ENCODE measurements around the gene PITHD1. TPM values are rescaled to one million over a fixed set of nuclear protein-coding genes. Genes with fewer than 3 reads are reported as not detected.
"Not testable (repeated sequence)": the region's sequence is repeated elsewhere in the genome, so short reads cannot be mapped to it uniquely, and the experiment has no call there.

PITHD1 gene
- total RNA-seq, 2 experiments from 2014 or later: 110 to 111 TPM

DNA sequence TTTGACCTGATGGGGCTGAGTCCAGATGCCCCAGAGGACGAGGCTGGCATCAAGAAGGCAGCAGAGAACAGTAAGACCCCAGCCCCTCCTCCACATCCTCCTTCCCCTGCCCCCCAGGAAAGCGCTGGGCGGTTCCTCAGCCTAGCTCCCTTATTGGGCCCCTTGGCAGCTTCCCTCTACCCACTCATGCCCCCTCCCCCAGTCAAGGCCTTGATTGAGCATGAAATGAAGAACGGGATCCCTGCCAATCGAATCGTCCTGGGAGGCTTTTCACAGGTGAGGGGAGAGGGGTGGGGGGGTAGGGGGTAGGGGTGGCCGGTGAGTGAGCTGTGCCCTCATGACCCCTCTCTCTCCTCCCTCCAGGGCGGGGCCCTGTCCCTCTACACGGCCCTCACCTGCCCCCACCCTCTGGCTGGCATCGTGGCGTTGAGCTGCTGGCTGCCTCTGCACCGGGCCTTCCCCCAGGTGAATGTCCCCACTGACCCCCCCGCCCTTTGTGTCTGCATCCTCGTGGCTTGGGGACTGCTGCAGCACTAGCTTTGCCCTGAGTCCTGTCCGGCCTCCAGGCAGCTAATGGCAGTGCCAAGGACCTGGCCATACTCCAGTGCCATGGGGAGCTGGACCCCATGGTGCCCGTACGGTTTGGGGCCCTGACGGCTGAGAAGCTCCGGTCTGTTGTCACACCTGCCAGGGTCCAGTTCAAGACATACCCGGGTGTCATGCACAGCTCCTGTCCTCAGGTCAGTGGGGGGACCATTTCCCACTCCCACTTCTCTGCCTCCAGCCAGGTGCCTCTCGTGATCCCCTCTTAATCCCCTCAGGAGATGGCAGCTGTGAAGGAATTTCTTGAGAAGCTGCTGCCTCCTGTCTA is 15.9 kb downstream of the PITHD1 start:
- H3K4me3 Mint-ChIP-seq: peak overlapping the region; percentile 25
- Histone ChIP-seq H3K36me3 (ENCODE audit: insufficient read depth, low read length) (peaks cover 33% of the 10 kb centered on the region), H3K9me3 (ENCODE audit: control insufficient read depth in 1 of 2, insufficient read depth in 1 of 2, low read length in 2 of 2) (no peaks in the 10 kb centered on the region), H3K27ac (ENCODE audit: low read depth in 1 of 2, low read length in 2 of 2) (no peak overlapping the region), H3K4me3 (ENCODE audit: low read length) (no peak overlapping the region), H3K4me1 (ENCODE audit: insufficient read depth, low read length) (peaks cover 38% of the 10 kb centered on the region), H3K27me3 (ENCODE audit: control insufficient read depth in 1 of 2, insufficient read depth in 2 of 2, low read length in 2 of 2) (no peaks in the 10 kb centered on the region)
- no peak for ATAC-seq (ENCODE audit: poor library complexity)
- no peaks in the 10 kb centered on the region for H3K9me3 Mint-ChIP-seq
- CTCF ChIA-PET: interaction anchor here (0.6 to 1.9 kb wide), 2 partner anchors 22 to 27 kb away, joined by 4 read pairs; no protein-coding TSS in a partner anchor
- POLR2A ChIA-PET: interaction anchor here (0.9 kb wide), 1 partner anchor 31 kb away, joined by 3 read pairs; the partner anchor contains the start of gene HMGCL
- H3K27me3 Mint-ChIP-seq: no peaks in the 10 kb centered on the region
- peaks cover 34% of the 10 kb centered on the region for H3K36me3 Mint-ChIP-seq (ENCODE audit: low read depth)
- no peak for DNase-seq
- intact Hi-C loops (cut with DNase I, micrococcal nuclease): loop anchor here in 1 of 2 experiments (10.0 kb wide), 1 partner anchor 1451 kb away; the partner anchor contains the start of gene RSRP1
- H3K27ac Mint-ChIP-seq: peak overlapping the region; percentile 17
- TF ChIP-seq, protein P1, sequence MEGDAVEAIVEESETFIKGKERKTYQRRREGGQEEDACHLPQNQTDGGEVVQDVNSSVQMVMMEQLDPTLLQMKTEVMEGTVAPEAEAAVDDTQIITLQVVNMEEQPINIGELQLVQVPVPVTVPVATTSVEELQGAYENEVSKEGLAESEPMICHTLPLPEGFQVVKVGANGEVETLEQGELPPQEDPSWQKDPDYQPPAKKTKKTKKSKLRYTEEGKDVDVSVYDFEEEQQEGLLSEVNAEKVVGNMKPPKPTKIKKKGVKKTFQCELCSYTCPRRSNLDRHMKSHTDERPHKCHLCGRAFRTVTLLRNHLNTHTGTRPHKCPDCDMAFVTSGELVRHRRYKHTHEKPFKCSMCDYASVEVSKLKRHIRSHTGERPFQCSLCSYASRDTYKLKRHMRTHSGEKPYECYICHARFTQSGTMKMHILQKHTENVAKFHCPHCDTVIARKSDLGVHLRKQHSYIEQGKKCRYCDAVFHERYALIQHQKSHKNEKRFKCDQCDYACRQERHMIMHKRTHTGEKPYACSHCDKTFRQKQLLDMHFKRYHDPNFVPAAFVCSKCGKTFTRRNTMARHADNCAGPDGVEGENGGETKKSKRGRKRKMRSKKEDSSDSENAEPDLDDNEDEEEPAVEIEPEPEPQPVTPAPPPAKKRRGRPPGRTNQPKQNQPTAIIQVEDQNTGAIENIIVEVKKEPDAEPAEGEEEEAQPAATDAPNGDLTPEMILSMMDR (IDR thresholded peaks at IDR 0.05): no peak
- H3K4me1 Mint-ChIP-seq (ENCODE audit: low read depth): peaks cover 28% of the 10 kb centered on the region

DNA sequence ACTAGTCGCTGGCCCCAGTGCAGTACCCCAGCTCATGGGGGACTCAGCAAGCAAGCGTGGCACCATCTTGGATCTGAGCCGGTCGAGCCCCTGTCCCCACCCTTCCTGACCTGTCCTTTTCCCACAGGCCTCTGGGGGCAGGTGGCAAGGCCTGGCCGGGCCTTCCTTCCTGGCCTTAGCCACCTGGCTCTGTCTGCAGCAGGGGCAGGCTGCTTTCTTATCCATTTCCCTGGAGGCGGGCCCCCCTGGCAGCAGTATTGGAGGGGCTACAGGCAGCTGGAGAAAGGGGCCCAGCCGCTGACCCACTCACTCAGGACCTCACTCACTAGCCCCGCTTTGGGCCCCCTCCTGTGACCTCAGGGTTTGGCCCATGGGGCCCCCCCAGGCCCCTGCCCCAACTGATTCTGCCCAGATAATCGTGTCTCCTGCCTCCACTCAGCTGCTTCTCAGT is 16.5 kb downstream of the PITHD1 start:
- intact Hi-C loops (cut with DNase I, micrococcal nuclease): loop anchor here in 1 of 2 experiments (10.0 kb wide), 1 partner anchor 1450 kb away; the partner anchor contains the start of gene RSRP1
- DNase-seq; H3K9me3 ChIP-seq (ENCODE audit: control insufficient read depth in 1 of 2, insufficient read depth in 1 of 2, low read length in 2 of 2); H3K27ac Mint-ChIP-seq; H3K27ac ChIP-seq (ENCODE audit: low read depth in 1 of 2, low read length in 2 of 2); H3K4me3 ChIP-seq (ENCODE audit: low read length); ATAC-seq (ENCODE audit: poor library complexity); H3K27me3 Mint-ChIP-seq; H3K27me3 ChIP-seq (ENCODE audit: control insufficient read depth in 1 of 2, insufficient read depth in 2 of 2, low read length in 2 of 2); POLR2A ChIA-PET; H3K9me3 Mint-ChIP-seq: not testable (repeated sequence)
- peaks cover 34% of the 10 kb centered on the region for H3K36me3 Mint-ChIP-seq (ENCODE audit: low read depth)
- CTCF ChIA-PET: interaction anchor here (1.9 kb wide), 1 partner anchor 23 kb away, joined by 4 read pairs; no protein-coding TSS in a partner anchor
- H3K4me1 Mint-ChIP-seq (ENCODE audit: low read depth): peaks cover 30% of the 10 kb centered on the region
- peaks cover 45% of the 10 kb centered on the region for H3K4me1 ChIP-seq (ENCODE audit: insufficient read depth, low read length)
- H3K4me3 Mint-ChIP-seq: peak overlapping the region; percentile 25
- peaks cover 33% of the 10 kb centered on the region for H3K36me3 ChIP-seq (ENCODE audit: insufficient read depth, low read length)

DNA sequence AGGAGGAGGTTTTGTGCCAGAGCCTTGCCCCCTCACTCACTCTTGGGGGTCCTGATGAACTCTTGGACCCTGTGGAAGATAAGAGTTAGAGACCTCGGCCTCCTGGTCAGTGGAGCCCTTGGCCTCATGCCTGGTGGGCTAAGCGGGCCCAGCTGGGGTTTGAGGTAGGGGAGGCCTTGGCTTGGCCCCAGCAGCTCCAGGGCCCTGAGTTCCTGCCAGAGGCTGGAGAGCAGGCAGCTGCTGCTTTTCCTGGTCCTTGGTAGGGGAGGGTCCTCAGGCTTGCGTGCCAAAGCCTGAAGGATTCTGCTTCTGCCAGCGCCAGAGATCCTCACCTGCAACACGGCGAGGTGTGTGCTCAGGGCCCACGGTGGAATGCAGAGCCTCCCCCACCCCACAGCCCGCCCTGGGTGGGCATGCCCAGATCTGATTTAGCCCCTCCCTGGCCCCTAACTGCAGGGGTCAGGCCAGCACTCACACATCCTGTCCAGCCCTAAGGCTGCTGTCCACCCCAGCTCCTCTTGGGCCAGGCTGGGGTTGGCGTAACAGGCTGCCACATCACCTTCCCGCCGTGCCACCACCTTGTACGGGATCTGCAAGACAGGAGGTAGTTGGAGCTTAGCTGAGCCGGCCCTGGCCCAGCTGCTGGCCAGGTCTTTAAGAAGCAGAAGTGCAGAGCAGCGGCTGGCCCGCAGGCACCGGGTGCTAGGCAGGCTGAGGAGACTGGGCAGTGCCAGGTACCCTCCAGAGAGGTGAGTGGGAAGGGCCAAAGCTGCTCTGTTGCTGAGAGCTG is 17.7 kb downstream of the PITHD1 start:
- Histone ChIP-seq H3K36me3 (ENCODE audit: insufficient read depth, low read length) (peaks cover 33% of the 10 kb centered on the region), H3K27me3 (ENCODE audit: control insufficient read depth in 1 of 2, insufficient read depth in 2 of 2, low read length in 2 of 2) (no peaks in the 10 kb centered on the region), H3K27ac (ENCODE audit: low read depth in 1 of 2, low read length in 2 of 2) (no peak overlapping the region), H3K9me3 (ENCODE audit: control insufficient read depth in 1 of 2, insufficient read depth in 1 of 2, low read length in 2 of 2) (no peaks in the 10 kb centered on the region), H3K4me3 (ENCODE audit: low read length) (no peak overlapping the region), H3K4me1 (ENCODE audit: insufficient read depth, low read length) (peaks cover 38% of the 10 kb centered on the region)
- no peak for ATAC-seq (ENCODE audit: poor library complexity)
- TF ChIP-seq, protein P1 (IDR thresholded peaks at IDR 0.05): no peak
- peak overlapping the region; percentile 49 for H3K27ac Mint-ChIP-seq
- intact Hi-C loops (cut with DNase I, micrococcal nuclease): loop anchor here in 1 of 2 experiments (10.0 kb wide), 1 partner anchor 1449 kb away; the partner anchor contains the start of gene RSRP1
- peaks cover 31% of the 10 kb centered on the region for H3K36me3 Mint-ChIP-seq (ENCODE audit: low read depth)
- peaks cover 30% of the 10 kb centered on the region for H3K4me1 Mint-ChIP-seq (ENCODE audit: low read depth)
- DNase-seq: no peak
- no peaks in the 10 kb centered on the region for H3K9me3 Mint-ChIP-seq
- no peak overlapping the region for H3K4me3 Mint-ChIP-seq
- POLR2A ChIA-PET: no interaction called here
- CTCF ChIA-PET: no interaction called here
- no peaks in the 10 kb centered on the region for H3K27me3 Mint-ChIP-seq

All from CD4-positive, alpha-beta T cell (primary cell).